Stimulated activated naive CD8-positive, alpha-beta T cell treated with anti-CD3 and anti-CD28 coated beads, Interleukin-15, amount 100 ng/mL, for 72 hours (primary cell): Measurements from ENCODE around the gene DMD.
A peak's percentile ranks its signal among the peaks of the same experiment; 100 is the strongest.

Experiments
- ATAC-seq: fragments of 150-1000 bp; cut with Tn5 transposase; 2 replicates; pipeline ENCODE4 v1.10.0; 2021; ENCODE audit warnings: mild to moderate bottlenecking, moderate library complexity
- DNase-seq, 2 donors: peaks; one replicate each; pipeline ENCODE4 v3.0.0; 2021 to 2022
- H3K27ac Mint-ChIP-seq, 2 donors: one replicate each; pipeline ENCODE4 v1.8.0; 2022; ENCODE audit warnings: mild to moderate bottlenecking in 2 of 2, mixed read lengths in 2 of 2, moderate library complexity in 2 of 2
- H3K27me3 Mint-ChIP-seq: one replicate; pipeline ENCODE4 v1.8.0; 2022; ENCODE audit warnings: mixed read lengths
- H3K4me1 Mint-ChIP-seq: one replicate; pipeline ENCODE4 v1.8.0; 2022; ENCODE audit warnings: mild to moderate bottlenecking, mixed read lengths
- H3K4me3 Mint-ChIP-seq, 2 donors: one replicate each; pipeline ENCODE4 v1.8.0; 2022; ENCODE audit warnings: mild to moderate bottlenecking in 2 of 2, mixed read lengths in 2 of 2, moderate library complexity in 1 of 2
- H3K9me3 Mint-ChIP-seq, 2 donors: one replicate each; pipeline ENCODE4 v1.8.0; 2022; ENCODE audit warnings: mixed read lengths in 2 of 2

The DMD gene

DNA sequence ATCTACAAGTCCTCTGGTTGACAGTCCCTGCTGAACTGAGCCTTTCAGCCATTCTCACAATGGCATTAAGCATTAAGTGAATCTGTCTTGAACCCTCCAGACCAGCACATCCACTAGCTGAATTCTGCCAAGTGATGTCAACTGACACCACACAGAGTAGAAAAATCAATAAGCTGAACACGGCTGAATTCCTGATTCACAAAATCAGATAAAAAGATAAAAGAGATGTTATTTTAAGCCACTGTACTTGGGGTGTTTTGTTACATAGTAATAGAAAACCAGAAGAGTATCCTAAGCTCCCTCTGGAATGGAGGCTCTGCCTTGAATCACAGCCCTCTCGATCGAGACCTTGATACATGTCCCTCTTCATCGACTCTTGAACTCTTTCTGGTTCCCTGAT, 336.5 kb downstream of the DMD start:
- Mint-ChIP-seq H3K27ac (no peak overlapping the region), H3K4me3 (no peak overlapping the region), H3K4me1 (no peaks in the 10 kb centered on the region), H3K27me3 (no peaks in the 10 kb centered on the region), H3K9me3 (peaks cover 4 to 10% of the 10 kb centered on the region in 2 donors)
- ATAC-seq (no peak), DNase-seq (no peak)

DNA sequence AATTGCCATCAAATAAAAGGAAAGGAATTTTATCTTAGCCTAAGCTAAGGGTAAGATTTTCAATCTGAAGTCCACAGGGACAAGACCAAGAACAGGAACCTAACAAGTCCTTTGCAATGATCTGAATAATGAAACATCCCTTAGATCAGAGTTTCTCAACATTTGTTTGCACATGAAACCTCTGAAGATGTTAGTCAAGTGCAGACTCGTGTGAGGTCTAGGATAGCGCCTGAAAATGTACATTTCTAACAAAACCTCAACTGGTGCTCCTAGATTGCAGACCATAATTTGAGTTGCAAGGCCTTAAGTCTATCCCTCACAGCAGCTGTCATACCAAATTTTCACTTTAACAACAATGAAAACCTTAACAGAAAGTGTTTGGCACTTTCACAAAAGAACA, 337.6 kb downstream of the DMD start:
- H3K4me3 Mint-ChIP-seq = no peak overlapping the region
- H3K4me1 Mint-ChIP-seq = no peaks in the 10 kb centered on the region
- H3K27me3 Mint-ChIP-seq = no peaks in the 10 kb centered on the region
- H3K27ac Mint-ChIP-seq = no peak overlapping the region
- ATAC-seq (no peak), DNase-seq (no peak)
- H3K9me3 Mint-ChIP-seq = peaks cover 4 to 11% of the 10 kb centered on the region in 2 donors

DNA sequence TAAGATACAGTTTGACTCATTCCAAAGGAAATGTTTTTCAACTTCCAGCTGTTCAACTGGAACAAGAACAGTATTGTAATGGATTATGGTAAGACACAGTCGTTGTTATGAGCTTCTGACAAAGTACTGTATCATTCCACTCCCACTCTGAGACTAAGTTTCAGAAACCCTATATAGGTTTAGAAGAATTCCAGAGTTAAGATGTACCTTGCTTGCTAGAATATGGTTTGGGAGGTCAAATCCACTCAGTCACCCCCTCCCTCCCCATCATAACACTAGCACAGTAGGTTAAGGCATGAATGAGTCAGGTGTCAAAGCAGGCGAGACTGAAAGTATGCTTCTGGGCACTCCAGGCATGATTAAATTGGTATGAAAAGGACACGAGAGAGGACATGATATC, 339.7 kb downstream of the DMD start:
- H3K27ac Mint-ChIP-seq = no peak overlapping the region
- H3K4me3 Mint-ChIP-seq = no peak overlapping the region
- ATAC-seq (no peak), DNase-seq (no peak)
- no peaks in the 10 kb centered on the region for H3K27me3 Mint-ChIP-seq
- peaks cover 4 to 11% of the 10 kb centered on the region in 2 donors for H3K9me3 Mint-ChIP-seq
- H3K4me1 Mint-ChIP-seq = no peaks in the 10 kb centered on the region

DNA sequence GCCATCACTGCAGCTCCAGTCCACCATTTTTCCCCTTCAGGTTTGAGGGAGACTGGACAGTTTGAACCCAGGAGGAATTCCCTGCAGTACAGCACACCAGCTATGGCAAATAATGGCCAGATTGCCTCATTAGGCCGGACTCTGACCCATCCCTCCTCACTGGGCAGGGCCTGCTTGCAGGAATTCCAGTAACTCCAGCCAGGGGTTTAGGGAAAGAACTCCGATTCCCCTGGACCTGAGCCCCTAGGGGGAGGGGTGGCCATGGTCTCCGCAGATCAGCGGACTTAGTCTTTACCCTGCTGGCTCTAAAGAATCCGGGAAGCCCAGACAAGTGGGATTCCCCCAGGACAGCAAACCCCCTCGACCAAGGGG, 342.8 kb downstream of the DMD start:
- ATAC-seq = no peak
- Mint-ChIP-seq H3K4me3 (no peak overlapping the region), H3K4me1 (no peaks in the 10 kb centered on the region)

DNA sequence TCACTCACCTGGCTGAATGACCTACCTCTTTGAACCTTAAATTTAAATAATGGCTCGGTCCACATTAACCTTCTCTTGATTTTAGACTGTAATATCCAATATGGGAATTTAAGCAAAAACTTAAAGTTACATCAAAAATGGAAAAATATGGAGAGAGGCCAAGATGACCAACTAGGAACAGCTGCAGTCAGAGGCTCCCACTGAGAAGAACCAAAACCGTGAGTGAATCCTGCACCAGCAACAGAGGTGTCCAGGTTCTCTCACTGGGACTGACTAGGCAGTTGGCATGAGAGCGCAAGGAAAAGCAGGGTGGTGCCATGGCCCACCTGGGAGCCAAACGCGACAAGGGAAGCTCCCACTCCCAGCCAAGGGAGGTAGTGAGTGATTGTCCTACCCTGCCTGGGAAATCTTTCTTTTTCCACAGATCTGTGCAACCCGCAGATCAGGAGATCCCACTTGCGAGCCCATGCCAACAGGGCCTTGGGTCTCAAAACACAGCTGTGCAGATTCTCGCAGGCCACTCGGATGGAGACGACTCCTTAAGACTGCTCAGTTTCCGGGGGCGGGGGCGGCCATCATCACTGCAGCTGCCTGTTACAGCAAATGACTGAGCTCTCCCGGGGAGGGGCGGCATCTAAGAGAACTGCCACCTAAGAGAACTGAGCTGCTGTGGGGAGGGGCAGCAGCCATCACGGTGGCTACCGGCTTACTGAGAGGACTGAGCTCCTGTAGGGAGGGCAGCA, 343.4 kb downstream of the DMD start:
- H3K9me3 Mint-ChIP-seq = peaks cover 0 to 4% of the 10 kb centered on the region in 2 donors

More for the DNA sequence above, 342.8 kb downstream of the DMD start:
- Mint-ChIP-seq H3K27me3 (no peaks in the 10 kb centered on the region), H3K9me3 (peaks cover 0 to 4% of the 10 kb centered on the region in 2 donors), H3K27ac (no peak overlapping the region)
- no peak for DNase-seq

DNA sequence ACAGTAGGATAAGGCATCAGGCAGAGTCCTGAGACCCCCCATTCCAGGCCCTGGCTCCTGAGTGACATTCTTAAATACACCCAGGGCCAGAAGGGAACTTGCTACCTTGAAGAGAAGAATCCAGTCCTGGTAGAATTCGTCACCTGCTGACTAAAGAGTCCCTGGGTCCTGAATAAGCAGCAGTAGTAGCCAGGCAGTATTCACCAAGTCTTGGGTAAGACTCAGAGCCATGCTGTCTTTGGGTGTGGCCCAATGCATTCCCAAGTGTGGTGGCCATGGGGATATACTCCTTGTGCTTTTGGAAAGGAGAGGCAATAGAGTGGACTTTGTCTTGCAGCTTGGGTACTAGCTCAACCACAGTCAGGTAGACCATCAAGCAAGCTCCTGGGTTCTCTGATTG, 359.1 kb downstream of the DMD start:
- Mint-ChIP-seq H3K4me3 (no peak overlapping the region), H3K9me3 (peaks cover 0 to 4% of the 10 kb centered on the region in 2 donors), H3K27ac (no peak overlapping the region), H3K27me3 (no peaks in the 10 kb centered on the region), H3K4me1 (no peaks in the 10 kb centered on the region)
- ATAC-seq (no peak), DNase-seq (no peak)

More for the DNA sequence above, 343.4 kb downstream of the DMD start:
- ATAC-seq (no peak), DNase-seq (no peak)
- Mint-ChIP-seq H3K4me1 (no peaks in the 10 kb centered on the region), H3K27ac (no peak overlapping the region), H3K27me3 (no peaks in the 10 kb centered on the region), H3K4me3 (no peak overlapping the region)

DNA sequence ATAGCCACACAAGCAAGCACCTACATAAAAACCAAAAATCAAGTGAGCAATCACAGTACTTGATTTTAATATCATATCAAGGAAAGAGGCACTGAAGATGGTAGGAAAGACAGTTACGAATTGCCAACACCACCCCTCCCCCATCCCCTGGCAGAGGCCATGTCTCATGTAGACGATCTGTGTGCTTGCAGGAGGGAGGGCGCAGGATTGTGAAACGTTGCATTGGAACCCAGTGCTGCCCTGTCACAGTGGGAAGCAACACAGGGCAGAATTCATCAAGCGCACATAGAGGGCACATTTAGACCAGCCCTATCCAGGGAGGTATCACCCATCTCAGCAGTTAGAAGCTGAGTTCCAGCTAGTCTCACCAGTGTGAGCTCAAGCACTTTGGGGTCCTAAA, 359.8 kb downstream of the DMD start:
- Mint-ChIP-seq H3K4me1 (no peaks in the 10 kb centered on the region), H3K27ac (no peak overlapping the region), H3K4me3 (no peak overlapping the region), H3K27me3 (no peaks in the 10 kb centered on the region), H3K9me3 (peaks cover 0 to 4% of the 10 kb centered on the region in 2 donors)
- DNase-seq (no peak), ATAC-seq (no peak)

DNA sequence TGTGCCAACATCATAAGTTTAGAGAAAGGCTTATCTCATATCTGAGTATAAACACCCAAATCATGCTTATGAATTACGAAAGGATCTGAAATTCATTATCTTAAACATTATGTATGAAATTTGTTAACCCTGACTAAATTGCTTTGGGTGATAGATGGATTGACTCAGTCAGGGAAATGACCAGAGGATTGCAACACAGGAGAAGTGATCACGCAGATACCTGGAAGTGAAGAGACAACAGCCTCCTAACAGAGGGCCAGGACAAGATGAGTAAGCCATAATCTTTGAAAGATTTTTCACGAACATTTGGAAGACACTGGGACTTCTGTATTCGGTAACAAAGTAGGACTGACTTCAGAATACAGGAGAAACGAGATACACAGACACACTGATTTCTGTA, 363.4 kb downstream of the DMD start:
- Mint-ChIP-seq H3K4me1 (no peaks in the 10 kb centered on the region), H3K27ac (peak overlapping the region in 1 of 2 donors; percentile 54), H3K9me3 (peaks cover 0 to 4% of the 10 kb centered on the region in 2 donors), H3K4me3 (no peak overlapping the region), H3K27me3 (no peaks in the 10 kb centered on the region)
- DNase-seq = no peak
- ATAC-seq = no peak

DNA sequence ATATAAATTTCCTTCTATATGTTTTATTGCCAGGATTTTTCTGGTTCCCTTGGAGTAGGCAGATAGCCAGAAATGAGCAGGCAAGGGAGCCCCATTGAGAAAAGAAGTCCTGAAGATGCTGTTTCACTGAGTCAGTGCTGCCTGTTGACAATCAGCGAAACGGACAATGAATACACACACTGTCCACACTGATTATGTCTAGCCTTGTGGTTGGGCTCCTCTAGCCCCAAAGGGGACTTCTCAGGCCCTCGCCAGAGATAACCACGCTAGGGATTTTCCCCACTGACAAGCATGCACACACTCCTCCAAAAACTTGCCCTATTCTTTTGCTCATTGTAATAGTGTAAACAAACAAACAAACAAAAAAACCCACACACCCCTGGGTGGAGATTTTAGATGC, 369.3 kb downstream of the DMD start:
- Mint-ChIP-seq H3K4me3 (no peak overlapping the region), H3K27me3 (no peaks in the 10 kb centered on the region), H3K9me3 (peaks cover 4 to 13% of the 10 kb centered on the region in 2 donors), H3K4me1 (no peaks in the 10 kb centered on the region), H3K27ac (no peak overlapping the region)
- DNase-seq (no peak), ATAC-seq (no peak)

DNA sequence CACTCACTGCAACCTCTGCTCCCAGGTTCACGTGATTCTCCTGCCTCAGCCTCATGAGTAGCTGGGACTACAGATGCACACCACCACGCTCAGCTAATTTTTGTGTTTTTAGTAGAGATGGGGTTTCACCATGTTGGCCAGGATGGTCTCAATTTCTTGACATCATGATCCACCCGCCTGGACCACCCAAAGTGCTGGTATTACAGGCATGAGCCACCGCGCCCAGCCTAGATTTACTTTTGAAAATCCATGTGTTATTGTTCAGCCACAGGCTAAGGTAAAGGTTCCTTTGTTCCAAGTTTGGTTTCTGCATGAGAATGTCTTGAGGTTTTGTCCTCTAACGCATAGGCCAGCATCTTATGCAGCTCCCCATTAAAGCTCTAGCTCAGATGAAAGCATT, 371.6 kb downstream of the DMD start:
- Mint-ChIP-seq H3K4me1 (no peaks in the 10 kb centered on the region), H3K27ac (no peak overlapping the region), H3K4me3 (no peak overlapping the region), H3K9me3 (peaks cover 4 to 13% of the 10 kb centered on the region in 2 donors), H3K27me3 (no peaks in the 10 kb centered on the region)
- DNase-seq (no peak), ATAC-seq (no peak)

DNA sequence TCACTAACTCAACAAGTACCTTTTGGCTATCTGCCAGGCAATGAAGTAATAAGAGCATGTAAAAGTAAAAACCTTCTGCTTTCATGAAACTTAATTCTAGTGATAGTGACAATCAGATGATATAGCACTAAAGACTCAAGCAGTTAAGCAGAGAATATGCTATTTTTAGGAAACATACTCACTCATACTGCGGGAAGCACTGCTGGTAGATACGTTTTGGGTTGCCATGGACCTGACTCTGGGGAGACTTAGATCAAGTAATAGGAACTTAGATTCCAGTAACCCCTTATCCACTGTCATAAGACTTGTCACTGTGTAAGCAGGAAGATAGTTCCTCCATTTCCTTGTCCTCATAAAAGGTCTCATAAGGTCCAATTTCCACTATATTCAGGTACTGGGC, 386.3 kb downstream of the DMD start:
- no peak for ATAC-seq
- H3K27me3 Mint-ChIP-seq = no peaks in the 10 kb centered on the region
- no peak overlapping the region for H3K27ac Mint-ChIP-seq

DNA sequence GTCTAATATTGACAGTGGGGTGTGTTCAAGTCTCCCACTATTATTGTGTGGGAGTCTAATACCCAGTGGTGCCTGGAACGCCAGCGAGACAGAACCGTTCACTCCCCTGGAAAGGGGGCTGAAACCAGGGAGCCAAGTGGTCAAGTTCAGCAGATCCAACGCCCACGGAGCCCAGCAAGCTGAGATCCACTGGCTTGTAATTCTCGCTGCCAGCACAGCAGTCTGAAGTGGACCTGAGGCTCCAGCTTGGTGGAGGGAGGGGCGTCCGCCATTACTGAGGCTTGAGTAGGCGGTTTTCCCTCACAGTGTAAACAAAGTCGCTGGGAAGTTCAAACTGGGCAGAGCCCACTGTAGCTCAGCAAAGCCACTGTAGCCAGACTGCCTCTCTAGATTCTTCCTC, 407.3 kb downstream of the DMD start:
- DNase-seq (no peak), ATAC-seq (no peak)
- no peaks in the 10 kb centered on the region for H3K9me3 Mint-ChIP-seq
- H3K4me3 Mint-ChIP-seq = no peak overlapping the region
- H3K4me1 Mint-ChIP-seq = no peaks in the 10 kb centered on the region
- H3K27ac Mint-ChIP-seq = no peak overlapping the region
- no peaks in the 10 kb centered on the region for H3K27me3 Mint-ChIP-seq

More for the DNA sequence above, 386.3 kb downstream of the DMD start:
- Mint-ChIP-seq H3K4me3 (no peak overlapping the region), H3K4me1 (no peaks in the 10 kb centered on the region), H3K9me3 (no peaks in the 10 kb centered on the region)
- no peak for DNase-seq

DNA sequence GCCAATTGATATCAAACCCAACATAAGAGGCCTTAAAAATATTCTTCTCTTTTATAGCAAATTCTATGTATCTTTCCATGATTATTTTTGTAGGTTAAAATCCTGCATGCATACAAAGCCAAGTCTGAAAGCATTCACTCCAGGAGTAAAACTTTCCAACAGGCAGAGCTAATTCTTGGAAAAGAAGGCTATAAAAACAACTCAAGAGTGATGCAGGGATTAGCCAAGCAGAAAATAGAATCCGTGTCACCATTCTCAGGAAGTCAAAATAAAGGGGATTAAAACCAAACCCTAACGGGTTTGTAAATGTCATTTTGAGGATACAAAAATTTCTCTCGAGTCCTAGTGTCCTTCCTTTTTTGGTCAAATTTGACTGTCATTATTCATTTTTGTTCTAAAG, 412.4 kb downstream of the DMD start:
- ATAC-seq (no peak), DNase-seq (no peak)
- Mint-ChIP-seq H3K4me1 (no peaks in the 10 kb centered on the region), H3K27me3 (no peaks in the 10 kb centered on the region), H3K27ac (no peak overlapping the region), H3K9me3 (no peaks in the 10 kb centered on the region), H3K4me3 (no peak overlapping the region)

DNA sequence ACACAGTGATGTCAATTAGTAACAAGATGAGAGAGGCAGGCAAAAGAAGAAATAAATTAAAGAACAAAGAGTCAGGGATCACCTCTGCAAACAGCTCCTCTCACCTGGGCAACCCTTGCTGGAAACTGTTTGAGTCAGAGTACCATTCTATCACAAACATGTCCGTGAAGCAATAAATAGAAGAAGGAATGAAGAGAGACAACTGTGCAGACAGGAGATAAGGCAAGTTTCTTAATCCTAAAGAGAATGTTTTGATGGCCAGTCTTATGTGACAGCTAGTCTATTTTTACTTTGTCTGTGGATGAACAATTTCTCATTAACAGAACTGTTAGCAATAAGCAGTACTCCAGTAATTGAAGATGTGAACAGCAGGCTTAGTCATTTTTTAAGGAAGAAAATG, 422.4 kb downstream of the DMD start:
- Mint-ChIP-seq H3K9me3 (no peaks in the 10 kb centered on the region), H3K27ac (no peak overlapping the region), H3K4me3 (no peak overlapping the region), H3K27me3 (no peaks in the 10 kb centered on the region), H3K4me1 (no peaks in the 10 kb centered on the region)
- ATAC-seq = no peak
- no peak for DNase-seq

DNA sequence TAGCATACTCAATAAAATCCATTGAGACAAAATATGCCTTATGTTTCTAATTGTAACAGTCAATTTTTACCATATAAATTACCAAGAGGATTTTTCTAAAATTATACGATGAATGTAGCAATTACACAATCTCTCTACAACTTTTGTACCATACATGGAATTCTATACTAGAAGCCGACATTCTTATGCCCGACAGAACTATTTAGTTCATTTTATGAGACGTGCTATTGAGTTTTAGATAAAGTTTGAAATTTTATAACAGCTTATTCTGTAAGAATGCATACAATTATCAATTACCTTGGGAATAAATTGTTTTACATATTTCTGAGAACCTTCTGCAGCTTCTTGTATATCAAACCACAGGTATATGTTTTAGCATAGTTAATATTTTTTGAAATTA, 431.2 kb downstream of the DMD start:
- DNase-seq (no peak), ATAC-seq (no peak)
- peaks cover 0 to 4% of the 10 kb centered on the region in 2 donors for H3K9me3 Mint-ChIP-seq
- no peak overlapping the region for H3K4me3 Mint-ChIP-seq
- no peaks in the 10 kb centered on the region for H3K4me1 Mint-ChIP-seq
- no peaks in the 10 kb centered on the region for H3K27me3 Mint-ChIP-seq
- H3K27ac Mint-ChIP-seq = no peak overlapping the region

DNA sequence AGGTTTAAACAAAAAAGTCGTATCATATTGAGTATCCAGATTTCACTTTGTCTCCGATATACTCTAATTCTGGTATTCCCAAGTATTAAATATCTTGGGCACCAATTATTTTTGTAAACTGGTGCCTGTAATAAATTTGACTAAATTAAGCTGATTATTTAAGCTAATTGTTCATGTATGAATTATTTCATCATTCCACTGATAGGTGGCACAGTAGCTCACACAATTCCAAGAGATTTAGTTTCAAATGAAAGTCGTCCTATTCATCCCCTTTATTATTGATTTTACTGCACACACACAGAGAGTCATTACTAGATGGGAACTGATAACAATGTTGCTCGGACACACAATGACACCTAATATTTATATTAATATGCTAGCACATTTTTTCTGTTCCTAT, 432.4 kb downstream of the DMD start:
- no peak for DNase-seq
- H3K27ac Mint-ChIP-seq = no peak overlapping the region
- no peak for ATAC-seq
- H3K9me3 Mint-ChIP-seq = peaks cover 0 to 4% of the 10 kb centered on the region in 2 donors
- H3K4me3 Mint-ChIP-seq = no peak overlapping the region
- H3K27me3 Mint-ChIP-seq = no peaks in the 10 kb centered on the region
- no peaks in the 10 kb centered on the region for H3K4me1 Mint-ChIP-seq

DNA sequence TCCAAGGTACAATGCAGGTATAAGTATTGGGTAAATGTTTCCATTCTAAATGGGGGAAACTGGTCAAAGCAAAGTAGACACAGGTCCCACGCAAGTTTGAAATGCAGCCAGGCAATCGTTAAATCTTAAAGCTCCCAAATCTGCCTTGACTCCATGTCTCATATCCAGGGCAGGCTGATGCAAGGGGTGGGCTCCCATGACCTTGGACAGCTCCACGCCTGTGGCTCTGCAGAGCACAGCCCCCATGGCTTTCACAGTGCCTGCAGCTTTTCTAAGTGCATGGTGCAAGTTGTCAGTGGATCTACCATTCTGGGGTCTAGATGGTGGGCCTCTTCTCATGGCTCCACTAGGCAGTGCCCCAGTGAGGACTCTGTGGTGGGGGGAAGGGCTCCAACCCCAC, 436.4 kb downstream of the DMD start:
- Mint-ChIP-seq H3K4me3 (no peak overlapping the region), H3K9me3 (no peaks in the 10 kb centered on the region), H3K27ac (no peak overlapping the region), H3K27me3 (no peaks in the 10 kb centered on the region), H3K4me1 (no peaks in the 10 kb centered on the region)
- DNase-seq (no peak), ATAC-seq (no peak)
